Left lung (tissue), 10 donors: Measurements from ENCODE around the gene OLA1. TPM values are rescaled to one million over a fixed set of nuclear protein-coding genes. Genes with fewer than 3 reads are reported as not detected.
A peak's percentile ranks its signal among the peaks of the same experiment; 100 is the strongest.

Source experiments
- ATAC-seq: fragments of 200-7000 bp; cut with Tn5 transposase; one replicate; pipeline ENCODE4 v1.9.1; 2020; ENCODE audit warnings: moderate library complexity
- DNase-seq, 4 donors: peaks; one replicate each; pipeline ENCODE4 v3.0.0-alpha.2; 2013 to 2020
- H3K27ac ChIP-seq, 2 donors: fragments of 200-600 bp; sonication (generic) in 1 of 2; one replicate each; pipeline versions ENCODE4 v1.5.0 to v1.8.0; 2020 to 2021
- H3K27me3 ChIP-seq, 2 donors: fragments of 200-600 bp; sonication (generic) in 1 of 2; one replicate each; pipeline versions ENCODE4 v1.5.0 to v1.8.0; 2020 to 2021
- H3K36me3 ChIP-seq, 2 donors: fragments of 200-600 bp; sonication (generic) in 1 of 2; one replicate each; pipeline versions ENCODE4 v1.5.0 to v1.8.0; 2020 to 2021
- H3K4me1 ChIP-seq, 2 donors: fragments of 200-600 bp; one replicate each; pipeline ENCODE4 v1.8.0; 2021
- H3K4me3 ChIP-seq, 2 donors: fragments of 200-600 bp; sonication (generic) in 1 of 2; one replicate each; pipeline versions ENCODE4 v1.5.0 to v1.8.0; 2020 to 2021; ENCODE audit warnings: mild to moderate bottlenecking in 1 of 2
- H3K9me3 ChIP-seq, 2 donors: fragments of 200-600 bp; sonication (generic) in 1 of 2; one replicate each; pipeline versions ENCODE4 v1.5.0 to v1.8.0; 2020 to 2021
- CTCF ChIP-seq, 2 donors: fragments of 200-600 bp; sonication (generic) in 1 of 2; IDR thresholded peaks; one replicate each; pipeline versions ENCODE4 v1.5.0 to v1.8.0; 2021; ENCODE audit warnings: antibody characterized with exemption in 2 of 2
- intact Hi-C, 2 donors: fragments of 100-400 bp; cut with DNase I; formaldehyde crosslinking; loops; one replicate each; pipeline versions ENCODE4 v1.11.2 to v1.14.2; 2022
- polyA plus RNA-seq, 6 donors: library from polyadenylated mRNA; unstranded; fragments of 120-200 nt; gene quantifications; one replicate each; pipeline ENCODE4 v1.2.1, GENCODE V29; 2013; ENCODE audit not compliant: insufficient read length in 6 of 6
- total RNA-seq, 2 donors: library from RNA; stranded (reverse); fragmentation: NEBNext Ultra II Directional; extraction: Animal tissue kit (Norgen Biotek cat#: 25700); gene quantifications; one replicate each; pipeline ENCODE4 v1.2.1, GENCODE V29; 2021
- donor health status: DM: no; HTN: yes; CAD: no.
- donor health status: DM: no; HTN: no; CAD: no.

Gene OLA1
- total and polyA plus RNA-seq, 8 donors: 66.3 to 130 (median 112) TPM

- DNase-seq (no peak), ATAC-seq (no peak)
- Histone ChIP-seq H3K27me3 (no peaks in the 10 kb centered on the region), H3K36me3 (no peaks in the 10 kb centered on the region), H3K27ac (no peak overlapping the region), H3K9me3 (no peaks in the 10 kb centered on the region), H3K4me1 (no peaks in the 10 kb centered on the region), H3K4me3 (no peak overlapping the region)
- intact Hi-C loops: no loop called here
- no peak for TF ChIP-seq CTCF (IDR thresholded peaks at IDR 0.05)
Measured at GRCh38 chr2:174122185-174122584, 126.1 kb downstream of the OLA1 start.

GRCh38 chr2:174121612-174122011 is 126.7 kb downstream of the OLA1 start:
- ATAC-seq: no peak
- H3K27me3 ChIP-seq: no peaks in the 10 kb centered on the region
- no peak for DNase-seq
- no peaks in the 10 kb centered on the region for H3K36me3 ChIP-seq
- H3K4me1 ChIP-seq: no peaks in the 10 kb centered on the region
- H3K9me3 ChIP-seq: no peaks in the 10 kb centered on the region
- no peak overlapping the region for H3K4me3 ChIP-seq
- TF ChIP-seq CTCF (IDR thresholded peaks at IDR 0.05): no peak
- intact Hi-C loops: no loop called here
- no peak overlapping the region for H3K27ac ChIP-seq

GRCh38 chr2:174121175-174121574 is 127.2 kb downstream of the OLA1 start:
- intact Hi-C loops: no loop called here
- Histone ChIP-seq H3K4me3 (no peak overlapping the region), H3K27ac (no peak overlapping the region), H3K4me1 (no peaks in the 10 kb centered on the region), H3K36me3 (no peaks in the 10 kb centered on the region), H3K9me3 (no peaks in the 10 kb centered on the region), H3K27me3 (no peaks in the 10 kb centered on the region)
- TF ChIP-seq CTCF (IDR thresholded peaks at IDR 0.05): no peak
- ATAC-seq (no peak), DNase-seq (no peak)

GRCh38 chr2:174120346-174120745 is 128.0 kb downstream of the OLA1 start:
- Histone ChIP-seq H3K36me3 (no peaks in the 10 kb centered on the region), H3K4me1 (no peaks in the 10 kb centered on the region), H3K27ac (no peak overlapping the region), H3K9me3 (no peaks in the 10 kb centered on the region), H3K27me3 (no peaks in the 10 kb centered on the region), H3K4me3 (no peak overlapping the region)
- DNase-seq (no peak), ATAC-seq (no peak)
- intact Hi-C loops: no loop called here
- no peak for TF ChIP-seq CTCF (IDR thresholded peaks at IDR 0.05)

- ATAC-seq (peak; percentile 23), DNase-seq (no peak)
- Histone ChIP-seq H3K27ac (no peak overlapping the region), H3K36me3 (no peaks in the 10 kb centered on the region), H3K9me3 (no peaks in the 10 kb centered on the region), H3K4me3 (no peak overlapping the region), H3K4me1 (no peaks in the 10 kb centered on the region), H3K27me3 (no peaks in the 10 kb centered on the region)
- TF ChIP-seq CTCF (IDR thresholded peaks at IDR 0.05): no peak
- intact Hi-C loops: no loop called here
Measured at GRCh38 chr2:174117951-174118930, 130.1 kb downstream of the OLA1 start.
